ENCODE measurements around the gene IRGQ. TPM values are rescaled to one million over a fixed set of nuclear protein-coding genes. Genes with fewer than 3 reads are reported as not detected.

Gene IRGQ
- total and polyA plus RNA-seq, 2 experiments from 2014 or later, result 9.6 to 26.2 TPM

- no peaks in the 10 kb centered on the region for H3K27me3 ChIP-seq
- H3K27ac ChIP-seq, result peak overlapping the region; percentile 70
- TF ChIP-seq EZH2phosphoT487 (IDR thresholded peaks at IDR 0.05; ENCODE audit: low read depth, severe bottlenecking, unreplicated experiment) (no peak), CTCF (IDR thresholded peaks at IDR 0.05; ENCODE audit: poor library complexity) (no peak), EZH2 (IDR thresholded peaks at IDR 0.05; ENCODE audit: borderline replicate concordance) (no peak)
- no peaks in the 10 kb centered on the region for H4K20me1 ChIP-seq (ENCODE audit: insufficient read depth, poor library complexity, severe bottlenecking)
- H3K79me2 ChIP-seq, result no peaks in the 10 kb centered on the region
- 10% methylated on average over 16 of the region's 17 CpGs for WGBS (ENCODE audit: low lambda C conversion rate, missing lambda C conversion rate)
- H3K4me1 ChIP-seq (ENCODE audit: insufficient read depth), result peaks cover 19% of the 10 kb centered on the region
- DNase-seq (ENCODE audit: low spot score), result peak; percentile 63
- peak overlapping the region; percentile 73 for H2AFZ ChIP-seq
- H3K4me3 ChIP-seq, result peak overlapping the region; percentile 30
- H3K4me2 ChIP-seq, result peak overlapping the region; percentile 78
- no peaks in the 10 kb centered on the region for H3K9me3 ChIP-seq (ENCODE audit: low read depth)
- H3K36me3 ChIP-seq (replicated peaks; ENCODE audit: insufficient read depth, low read depth), result no peaks in the 10 kb centered on the region
- no peaks in the 10 kb centered on the region for H3K9me2 ChIP-seq (replicated peaks; ENCODE audit: insufficient read depth)
Observed at GRCh38 chr19:43634872-43635560, 39.1 kb upstream of the IRGQ start.

- H3K27me3 ChIP-seq, result no peaks in the 10 kb centered on the region
- H3K4me1 ChIP-seq (ENCODE audit: insufficient read depth), result peaks cover 19% of the 10 kb centered on the region
- TF ChIP-seq EZH2phosphoT487 (IDR thresholded peaks at IDR 0.05; ENCODE audit: low read depth, severe bottlenecking, unreplicated experiment), result no peak
- no peak for TF ChIP-seq CTCF (IDR thresholded peaks at IDR 0.05; ENCODE audit: poor library complexity)
- TF ChIP-seq EZH2 (IDR thresholded peaks at IDR 0.05; ENCODE audit: borderline replicate concordance), result no peak
- DNase-seq (ENCODE audit: low spot score), result no peak
- no peaks in the 10 kb centered on the region for H3K79me2 ChIP-seq
- no peaks in the 10 kb centered on the region for H4K20me1 ChIP-seq (ENCODE audit: insufficient read depth, poor library complexity, severe bottlenecking)
- H3K36me3 ChIP-seq (replicated peaks; ENCODE audit: insufficient read depth, low read depth), result no peaks in the 10 kb centered on the region
- no peak overlapping the region for H3K4me3 ChIP-seq
- no peaks in the 10 kb centered on the region for H3K9me2 ChIP-seq (replicated peaks; ENCODE audit: insufficient read depth)
- peak overlapping the region; percentile 73 for H2AFZ ChIP-seq
- peak overlapping the region; percentile 70 for H3K27ac ChIP-seq
- WGBS (ENCODE audit: low lambda C conversion rate, missing lambda C conversion rate), result 17% methylated on average over 1 of the region's 5 CpGs
- H3K4me2 ChIP-seq, result peak overlapping the region; percentile 78
- H3K9me3 ChIP-seq (ENCODE audit: low read depth), result no peaks in the 10 kb centered on the region
Observed at GRCh38 chr19:43634506-43634871, 38.6 kb upstream of the IRGQ start.

- no peak for DNase-seq (ENCODE audit: low spot score)
- Histone ChIP-seq H3K4me1 (ENCODE audit: insufficient read depth) (peaks cover 19% of the 10 kb centered on the region), H3K36me3 (replicated peaks; ENCODE audit: insufficient read depth, low read depth) (no peaks in the 10 kb centered on the region), H4K20me1 (ENCODE audit: insufficient read depth, poor library complexity, severe bottlenecking) (no peaks in the 10 kb centered on the region), H3K4me3 (no peak overlapping the region), H3K4me2 (peak overlapping the region; percentile 78), H2AFZ (no peak overlapping the region), H3K27me3 (no peaks in the 10 kb centered on the region), H3K9me3 (ENCODE audit: low read depth) (no peaks in the 10 kb centered on the region), H3K9me2 (replicated peaks; ENCODE audit: insufficient read depth) (no peaks in the 10 kb centered on the region), H3K79me2 (no peaks in the 10 kb centered on the region), H3K27ac (no peak overlapping the region)
- 90% methylated on average over 5 of the region's 5 CpGs for WGBS (ENCODE audit: low lambda C conversion rate, missing lambda C conversion rate)
- TF ChIP-seq EZH2 (IDR thresholded peaks at IDR 0.05; ENCODE audit: borderline replicate concordance) (no peak), EZH2phosphoT487 (IDR thresholded peaks at IDR 0.05; ENCODE audit: low read depth, severe bottlenecking, unreplicated experiment) (no peak), CTCF (IDR thresholded peaks at IDR 0.05; ENCODE audit: poor library complexity) (no peak)
Observed at GRCh38 chr19:43634068-43634467, 38.1 kb upstream of the IRGQ start.
